ENCODE data around the gene NKTR.
A peak's percentile ranks its signal among the peaks of the same experiment; 100 is the strongest.

The NKTR gene

DNA sequence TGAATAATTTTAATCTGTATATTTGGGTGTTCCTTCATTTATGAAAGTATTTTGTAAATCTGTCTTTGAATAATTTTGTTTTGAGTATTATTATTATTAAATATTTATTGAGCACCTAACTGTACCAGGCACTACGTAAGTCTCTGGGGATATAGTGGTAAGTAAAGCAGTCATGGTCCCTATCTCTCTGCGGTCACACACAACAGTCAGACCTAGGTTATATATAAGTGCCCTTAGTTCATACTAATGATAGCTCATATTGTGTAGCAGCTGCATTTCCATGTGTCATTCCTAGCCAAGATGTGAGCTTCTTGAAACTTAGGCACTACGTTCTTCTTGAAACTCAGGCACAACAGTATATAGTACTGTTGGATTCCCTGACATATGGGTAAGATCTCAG is 12.4 kb downstream of the NKTR start:
- H3K27ac ChIP-seq (replicated peaks): no peak overlapping the region
- TF ChIP-seq, protein P1, sequence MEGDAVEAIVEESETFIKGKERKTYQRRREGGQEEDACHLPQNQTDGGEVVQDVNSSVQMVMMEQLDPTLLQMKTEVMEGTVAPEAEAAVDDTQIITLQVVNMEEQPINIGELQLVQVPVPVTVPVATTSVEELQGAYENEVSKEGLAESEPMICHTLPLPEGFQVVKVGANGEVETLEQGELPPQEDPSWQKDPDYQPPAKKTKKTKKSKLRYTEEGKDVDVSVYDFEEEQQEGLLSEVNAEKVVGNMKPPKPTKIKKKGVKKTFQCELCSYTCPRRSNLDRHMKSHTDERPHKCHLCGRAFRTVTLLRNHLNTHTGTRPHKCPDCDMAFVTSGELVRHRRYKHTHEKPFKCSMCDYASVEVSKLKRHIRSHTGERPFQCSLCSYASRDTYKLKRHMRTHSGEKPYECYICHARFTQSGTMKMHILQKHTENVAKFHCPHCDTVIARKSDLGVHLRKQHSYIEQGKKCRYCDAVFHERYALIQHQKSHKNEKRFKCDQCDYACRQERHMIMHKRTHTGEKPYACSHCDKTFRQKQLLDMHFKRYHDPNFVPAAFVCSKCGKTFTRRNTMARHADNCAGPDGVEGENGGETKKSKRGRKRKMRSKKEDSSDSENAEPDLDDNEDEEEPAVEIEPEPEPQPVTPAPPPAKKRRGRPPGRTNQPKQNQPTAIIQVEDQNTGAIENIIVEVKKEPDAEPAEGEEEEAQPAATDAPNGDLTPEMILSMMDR (IDR thresholded peaks at IDR 0.05; ENCODE audit: insufficient read depth, low read length): no peak
- H3K27me3 ChIP-seq (ENCODE audit: insufficient read depth, poor library complexity, severe bottlenecking): no peaks in the 10 kb centered on the region
- H3K4me3 ChIP-seq (replicated peaks; ENCODE audit: insufficient read depth, low read length): no peak overlapping the region
- DNase-seq (ENCODE audit: low read depth in 1 of 2, low spot score in 1 of 2): no peak

- Histone ChIP-seq H3K4me3 (replicated peaks; ENCODE audit: insufficient read depth, low read length) (no peak overlapping the region), H3K27me3 (ENCODE audit: insufficient read depth, poor library complexity, severe bottlenecking) (no peaks in the 10 kb centered on the region), H3K27ac (replicated peaks) (0 out of 2 replicates have a peak overlapping the region, but pooled peaks have one; percentile 28)
- no peak for DNase-seq (ENCODE audit: low read depth in 1 of 2, low spot score in 1 of 2)
- TF ChIP-seq, protein P1 (IDR thresholded peaks at IDR 0.05; ENCODE audit: insufficient read depth, low read length): peak; percentile 25
- TF ChIP-seq SPI1 (IDR thresholded peaks at IDR 0.05; ENCODE audit: borderline replicate concordance, low read depth) (no peak), GABPA (IDR thresholded peaks at IDR 0.05; ENCODE audit: low read depth) (no peak)
These were observed 13.0 kb downstream of the NKTR start for GRCh38 chr3:42613462-42613861.

DNA sequence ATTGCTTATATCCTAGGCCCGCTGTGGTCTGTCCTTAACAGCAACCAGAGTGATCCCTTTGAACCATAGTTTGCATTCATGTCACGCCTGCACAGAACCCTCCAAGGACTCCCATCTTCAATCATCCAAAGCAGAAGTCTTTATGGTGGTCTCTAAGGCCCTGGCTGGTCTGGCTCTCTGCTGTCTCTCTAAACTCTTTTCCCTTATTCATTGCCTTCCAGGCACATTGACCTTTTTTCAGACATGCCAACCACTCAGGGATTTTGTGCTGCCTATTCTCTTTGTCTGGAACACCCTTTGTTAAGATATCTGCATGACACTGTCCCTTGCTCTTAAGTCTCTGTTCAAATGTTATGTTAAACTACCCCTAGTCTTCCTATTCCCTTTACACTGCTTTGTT is 31.1 kb downstream of the NKTR start:
- no peak overlapping the region for H3K27ac ChIP-seq (replicated peaks)
- TF ChIP-seq, protein P2, sequence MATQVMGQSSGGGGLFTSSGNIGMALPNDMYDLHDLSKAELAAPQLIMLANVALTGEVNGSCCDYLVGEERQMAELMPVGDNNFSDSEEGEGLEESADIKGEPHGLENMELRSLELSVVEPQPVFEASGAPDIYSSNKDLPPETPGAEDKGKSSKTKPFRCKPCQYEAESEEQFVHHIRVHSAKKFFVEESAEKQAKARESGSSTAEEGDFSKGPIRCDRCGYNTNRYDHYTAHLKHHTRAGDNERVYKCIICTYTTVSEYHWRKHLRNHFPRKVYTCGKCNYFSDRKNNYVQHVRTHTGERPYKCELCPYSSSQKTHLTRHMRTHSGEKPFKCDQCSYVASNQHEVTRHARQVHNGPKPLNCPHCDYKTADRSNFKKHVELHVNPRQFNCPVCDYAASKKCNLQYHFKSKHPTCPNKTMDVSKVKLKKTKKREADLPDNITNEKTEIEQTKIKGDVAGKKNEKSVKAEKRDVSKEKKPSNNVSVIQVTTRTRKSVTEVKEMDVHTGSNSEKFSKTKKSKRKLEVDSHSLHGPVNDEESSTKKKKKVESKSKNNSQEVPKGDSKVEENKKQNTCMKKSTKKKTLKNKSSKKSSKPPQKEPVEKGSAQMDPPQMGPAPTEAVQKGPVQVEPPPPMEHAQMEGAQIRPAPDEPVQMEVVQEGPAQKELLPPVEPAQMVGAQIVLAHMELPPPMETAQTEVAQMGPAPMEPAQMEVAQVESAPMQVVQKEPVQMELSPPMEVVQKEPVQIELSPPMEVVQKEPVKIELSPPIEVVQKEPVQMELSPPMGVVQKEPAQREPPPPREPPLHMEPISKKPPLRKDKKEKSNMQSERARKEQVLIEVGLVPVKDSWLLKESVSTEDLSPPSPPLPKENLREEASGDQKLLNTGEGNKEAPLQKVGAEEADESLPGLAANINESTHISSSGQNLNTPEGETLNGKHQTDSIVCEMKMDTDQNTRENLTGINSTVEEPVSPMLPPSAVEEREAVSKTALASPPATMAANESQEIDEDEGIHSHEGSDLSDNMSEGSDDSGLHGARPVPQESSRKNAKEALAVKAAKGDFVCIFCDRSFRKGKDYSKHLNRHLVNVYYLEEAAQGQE (IDR thresholded peaks at IDR 0.05; ENCODE audit: insufficient replicate concordance, low read depth): no peak
- TF ChIP-seq, protein P1 (IDR thresholded peaks at IDR 0.05; ENCODE audit: insufficient read depth, low read length): no peak
- no peak for DNase-seq (ENCODE audit: low read depth in 1 of 2, low spot score in 1 of 2)
- H3K4me3 ChIP-seq (replicated peaks; ENCODE audit: insufficient read depth, low read length): no peak overlapping the region
- no peaks in the 10 kb centered on the region for H3K27me3 ChIP-seq (ENCODE audit: insufficient read depth, poor library complexity, severe bottlenecking)

GRCh38 chr3:42632146-42632545 is 31.7 kb downstream of the NKTR start:
- TF ChIP-seq, protein P2 (IDR thresholded peaks at IDR 0.05; ENCODE audit: insufficient replicate concordance, low read depth): no peak
- TF ChIP-seq SPI1 (IDR thresholded peaks at IDR 0.05; ENCODE audit: borderline replicate concordance, low read depth): no peak
- no peak for TF ChIP-seq POLR2AphosphoS5 (IDR thresholded peaks at IDR 0.05; ENCODE audit: low read depth)
- TF ChIP-seq, protein P1 (IDR thresholded peaks at IDR 0.05; ENCODE audit: insufficient read depth, low read length): no peak
- no peak for TF ChIP-seq GABPA (IDR thresholded peaks at IDR 0.05; ENCODE audit: low read depth)
- H3K4me3 ChIP-seq (replicated peaks; ENCODE audit: insufficient read depth, low read length): no peak overlapping the region
- no peaks in the 10 kb centered on the region for H3K27me3 ChIP-seq (ENCODE audit: insufficient read depth, poor library complexity, severe bottlenecking)
- no peak overlapping the region for H3K27ac ChIP-seq (replicated peaks)
- DNase-seq (ENCODE audit: low read depth in 1 of 2, low spot score in 1 of 2): no peak
